SU-DHL-6 (cell line): ENCODE results near the gene MYO10.
"Not testable (repeated sequence)": the region's sequence is repeated elsewhere in the genome, so short reads cannot be mapped to it uniquely, and the experiment has no call there.

Experiments
- H2AFZ ChIP-seq: fragments of 200-600 bp; sonication (generic); 2 replicates; pipeline ENCODE4 v1.6.1; 2014; ENCODE audit warnings: low read depth, mild to moderate bottlenecking, moderate library complexity, mixed read lengths, antibody characterized with exemption, low read length; ENCODE audit not compliant: severe bottlenecking
- H3F3A ChIP-seq: fragments of 200-600 bp; shearing (Covaris generic); 2 replicates; pipeline ENCODE4 v1.6.0; 2016; ENCODE audit warnings: antibody characterized with exemption, mild to moderate bottlenecking; ENCODE audit not compliant: insufficient read depth
- H3K27ac ChIP-seq: fragments of 200-600 bp; sonication (generic); 2 replicates; pipeline ENCODE4 v1.5.1; 2016; ENCODE audit warnings: low read depth, mild to moderate bottlenecking, low read length, moderate library complexity, mixed read lengths
- H3K27me3 ChIP-seq: fragments of 200-600 bp; sonication (generic), shearing (Covaris generic); 2 replicates; pipeline ENCODE4 v1.6.0; 2014; ENCODE audit warnings: mild to moderate bottlenecking, low read length
- H3K36me3 ChIP-seq: fragments of 200-600 bp; sonication (generic); 2 replicates; pipeline ENCODE4 v1.6.1; 2014; ENCODE audit warnings: mild to moderate bottlenecking, low read length, mixed read lengths
- H3K4me2 ChIP-seq: fragments of 300-600, 200-600 bp; shearing (Covaris generic), sonication (generic); 2 replicates; pipeline ENCODE4 v1.6.0; 2014; ENCODE audit warnings: low read length, low read depth, mild to moderate bottlenecking; ENCODE audit not compliant: poor library complexity, severe bottlenecking
- H3K4me3 ChIP-seq: fragments of 200-600 bp; sonication (generic); 2 replicates; pipeline ENCODE4 v1.5.1; 2014; ENCODE audit warnings: antibody characterized with exemption, low read length, mild to moderate bottlenecking, mixed read lengths; ENCODE audit not compliant: insufficient read depth, poor library complexity, severe bottlenecking
- H3K79me2 ChIP-seq: fragments of 200-600 bp; sonication (generic); 2 replicates; pipeline ENCODE4 v1.6.1; 2014; ENCODE audit warnings: mild to moderate bottlenecking, low read length, moderate library complexity; ENCODE audit not compliant: insufficient read depth
- H3K9ac ChIP-seq: fragments of 200-600 bp; sonication (generic); 2 replicates; pipeline ENCODE4 v1.7.0; 2014; ENCODE audit warnings: mild to moderate bottlenecking, low read length
- H3K9me2 ChIP-seq: fragments of 200-600 bp; sonication (generic); replicated peaks from 2 replicates; pipeline ENCODE4 v1.6.1; 2014; ENCODE audit warnings: low read length; ENCODE audit not compliant: insufficient read depth
- H3K9me3 ChIP-seq: fragments of 200-600 bp; sonication (generic); 2 replicates; pipeline ENCODE4 v1.6.1; 2014; ENCODE audit warnings: low read length, mixed read lengths; ENCODE audit not compliant: insufficient read depth
- H4K20me1 ChIP-seq: fragments of 200-600 bp; sonication (generic); 2 replicates; pipeline ENCODE4 v1.6.1; 2014; ENCODE audit warnings: low read depth, mild to moderate bottlenecking, antibody characterized with exemption, low read length, moderate library complexity, mixed read lengths
- EZH2phosphoT487 ChIP-seq: fragments of 200-600 bp; sonication (generic), shearing (Covaris generic); conservative IDR thresholded peaks from 2 replicates; pipeline ENCODE4 v1.6.1; 2018; ENCODE audit warnings: mild to moderate bottlenecking, antibody characterized with exemption, low read length, moderate library complexity, mixed read lengths
- TF ChIP-seq, protein P1 (sequence below): fragments of 200-600 bp; sonication (generic); IDR thresholded peaks from one replicate; pipeline ENCODE4 v1.5.1; 2017; ENCODE audit warnings: antibody characterized with exemption, mild to moderate bottlenecking, low read length, moderate library complexity; ENCODE audit not compliant: insufficient read depth, poor library complexity, severe bottlenecking

The MYO10 gene

DNA sequence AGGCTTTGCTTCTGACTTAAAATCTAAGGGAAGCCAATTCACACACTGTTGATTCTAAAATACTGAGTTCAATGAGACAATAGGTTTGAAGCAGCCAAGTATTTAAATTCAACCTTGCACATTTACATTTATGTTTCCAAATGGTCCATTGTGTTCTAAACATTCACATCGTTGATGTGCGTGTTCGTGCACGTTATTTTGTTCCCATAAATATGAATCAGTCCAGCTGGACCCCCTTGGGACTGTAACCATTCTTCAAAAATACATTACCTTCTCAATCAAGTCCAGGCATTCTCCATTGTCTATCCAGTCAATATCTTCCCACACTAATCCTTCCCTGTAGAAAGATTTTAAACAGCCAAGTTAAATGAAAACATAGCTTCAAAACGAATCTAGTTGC lies 172.9 kb downstream of the MYO10 start:
- H3K27ac ChIP-seq: no peak overlapping the region
- H3K9ac ChIP-seq: no peak overlapping the region
- no peaks in the 10 kb centered on the region for H3K27me3 ChIP-seq
- no peaks in the 10 kb centered on the region for H4K20me1 ChIP-seq
- no peaks in the 10 kb centered on the region for H3K9me2 ChIP-seq
- H3K79me2 ChIP-seq: no peaks in the 10 kb centered on the region
- H3K36me3 ChIP-seq: no peaks in the 10 kb centered on the region
- no peak overlapping the region for H3K4me3 ChIP-seq
- H3F3A ChIP-seq: no peaks in the 10 kb centered on the region
- no peak for TF ChIP-seq EZH2phosphoT487
- TF ChIP-seq, protein P1, sequence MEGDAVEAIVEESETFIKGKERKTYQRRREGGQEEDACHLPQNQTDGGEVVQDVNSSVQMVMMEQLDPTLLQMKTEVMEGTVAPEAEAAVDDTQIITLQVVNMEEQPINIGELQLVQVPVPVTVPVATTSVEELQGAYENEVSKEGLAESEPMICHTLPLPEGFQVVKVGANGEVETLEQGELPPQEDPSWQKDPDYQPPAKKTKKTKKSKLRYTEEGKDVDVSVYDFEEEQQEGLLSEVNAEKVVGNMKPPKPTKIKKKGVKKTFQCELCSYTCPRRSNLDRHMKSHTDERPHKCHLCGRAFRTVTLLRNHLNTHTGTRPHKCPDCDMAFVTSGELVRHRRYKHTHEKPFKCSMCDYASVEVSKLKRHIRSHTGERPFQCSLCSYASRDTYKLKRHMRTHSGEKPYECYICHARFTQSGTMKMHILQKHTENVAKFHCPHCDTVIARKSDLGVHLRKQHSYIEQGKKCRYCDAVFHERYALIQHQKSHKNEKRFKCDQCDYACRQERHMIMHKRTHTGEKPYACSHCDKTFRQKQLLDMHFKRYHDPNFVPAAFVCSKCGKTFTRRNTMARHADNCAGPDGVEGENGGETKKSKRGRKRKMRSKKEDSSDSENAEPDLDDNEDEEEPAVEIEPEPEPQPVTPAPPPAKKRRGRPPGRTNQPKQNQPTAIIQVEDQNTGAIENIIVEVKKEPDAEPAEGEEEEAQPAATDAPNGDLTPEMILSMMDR: no peak
- no peaks in the 10 kb centered on the region for H3K9me3 ChIP-seq
- H2AFZ ChIP-seq: no peak overlapping the region
- H3K4me2 ChIP-seq: no peak overlapping the region

DNA sequence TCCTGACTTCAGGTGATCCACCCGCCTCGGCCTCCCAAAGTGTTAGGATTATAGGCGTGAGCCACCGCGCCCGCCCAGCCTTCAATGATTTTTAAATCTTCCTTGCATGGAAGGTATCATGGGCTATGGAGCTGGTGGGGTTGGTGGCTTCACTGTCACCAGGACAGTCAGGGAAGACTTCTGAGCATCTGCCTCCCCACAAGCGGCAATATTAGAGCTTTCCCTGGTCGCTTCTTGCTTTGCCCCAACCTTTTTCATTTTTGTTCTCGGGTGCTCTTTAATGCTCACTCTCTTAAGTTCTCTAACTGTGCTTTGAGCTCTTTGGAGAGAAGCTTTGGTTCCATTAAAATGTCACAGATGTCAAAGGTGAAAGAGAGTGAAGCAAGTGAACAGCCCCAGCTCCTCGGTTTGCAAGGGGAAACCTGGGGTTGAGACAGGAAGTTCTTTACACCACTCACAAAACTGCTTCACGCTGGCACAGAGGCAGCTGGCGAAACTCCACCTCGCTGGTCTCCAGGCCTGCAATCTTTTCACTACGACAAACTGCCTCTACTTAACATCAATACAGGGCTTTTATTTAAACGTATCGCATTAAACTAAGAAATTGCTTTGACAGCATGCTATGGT lies 176.8 kb downstream of the MYO10 start:
- H3K27me3 ChIP-seq: no peaks in the 10 kb centered on the region
- no peak overlapping the region for H3K27ac ChIP-seq
- H3K36me3 ChIP-seq: no peaks in the 10 kb centered on the region
- H3K9me3 ChIP-seq: no peaks in the 10 kb centered on the region
- H3F3A ChIP-seq: no peaks in the 10 kb centered on the region
- TF ChIP-seq, protein P1: no peak
- TF ChIP-seq EZH2phosphoT487: no peak
- H3K9ac ChIP-seq: no peak overlapping the region
- no peaks in the 10 kb centered on the region for H3K9me2 ChIP-seq
- no peak overlapping the region for H2AFZ ChIP-seq
- H3K4me2 ChIP-seq: no peak overlapping the region
- no peak overlapping the region for H3K4me3 ChIP-seq
- H3K79me2 ChIP-seq: no peaks in the 10 kb centered on the region
- no peaks in the 10 kb centered on the region for H4K20me1 ChIP-seq

DNA sequence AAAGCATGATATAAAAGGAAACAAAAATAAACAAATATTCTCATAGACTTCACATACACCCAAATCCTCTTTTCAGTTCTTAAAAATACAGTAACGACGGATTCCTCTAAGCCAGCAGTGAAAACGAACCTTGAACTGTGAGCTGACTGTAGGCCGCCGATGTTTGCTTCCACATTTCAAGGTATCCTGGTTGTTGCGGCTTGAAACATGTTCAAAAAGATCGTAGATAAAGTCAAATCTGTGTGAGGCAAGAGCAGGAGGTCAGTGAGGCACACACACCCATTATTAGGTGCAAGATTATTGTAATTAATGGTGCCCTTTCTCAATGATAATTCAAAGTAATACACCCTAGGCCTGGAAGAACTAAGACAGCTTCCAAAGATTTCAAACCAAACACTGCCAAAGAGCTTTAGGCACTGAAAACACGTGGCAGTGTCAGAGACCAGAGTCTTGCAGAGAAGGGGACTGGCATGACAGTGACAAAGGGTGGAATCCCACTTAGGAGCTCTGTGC lies 178.0 kb downstream of the MYO10 start:
- Histone ChIP-seq H3K27me3 (no peaks in the 10 kb centered on the region), H3K9me2 (no peaks in the 10 kb centered on the region), H3K27ac (no peak overlapping the region), H2AFZ (no peak overlapping the region), H3K4me3 (no peak overlapping the region), H3K79me2 (no peaks in the 10 kb centered on the region), H3K9me3 (no peaks in the 10 kb centered on the region), H3K9ac (no peak overlapping the region), H3F3A (no peaks in the 10 kb centered on the region), H3K36me3 (no peaks in the 10 kb centered on the region), H4K20me1 (no peaks in the 10 kb centered on the region), H3K4me2 (no peak overlapping the region)
- TF ChIP-seq, protein P1: no peak

DNA sequence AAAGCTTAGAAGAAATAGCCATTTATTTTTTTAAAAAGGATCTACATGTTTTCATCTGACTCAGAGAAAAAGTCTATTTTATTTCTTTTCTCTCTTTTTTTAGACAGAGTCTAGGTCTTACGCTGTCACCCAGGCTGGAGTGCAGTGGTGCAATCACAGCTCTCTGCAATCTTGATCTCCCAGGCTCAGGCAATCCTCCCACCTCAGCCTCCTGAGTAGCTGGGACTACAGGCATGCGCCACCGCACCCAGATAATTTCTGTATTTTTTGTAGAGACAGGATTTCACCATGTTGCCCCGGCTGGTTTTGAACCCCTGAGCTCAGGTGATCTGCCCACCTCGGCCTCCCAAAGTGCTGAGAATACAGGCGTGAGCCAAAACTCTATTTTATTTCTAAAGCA lies 178.5 kb downstream of the MYO10 start:
- H3K27me3 ChIP-seq, H3K27ac ChIP-seq, H2AFZ ChIP-seq, H3K9ac ChIP-seq, H3K4me3 ChIP-seq, H3K4me2 ChIP-seq, H4K20me1 ChIP-seq, H3K36me3 ChIP-seq, H3K79me2 ChIP-seq, H3K9me3 ChIP-seq, H3F3A ChIP-seq, H3K9me2 ChIP-seq: not testable (repeated sequence)
